ENCODE data around the gene GRM4.

GRCh38 chr6:34146021-34146782, at the start of gene GRM4:
- TF ChIP-seq EP300 (IDR thresholded peaks at IDR 0.05), result no peak
- TF ChIP-seq, protein P1, sequence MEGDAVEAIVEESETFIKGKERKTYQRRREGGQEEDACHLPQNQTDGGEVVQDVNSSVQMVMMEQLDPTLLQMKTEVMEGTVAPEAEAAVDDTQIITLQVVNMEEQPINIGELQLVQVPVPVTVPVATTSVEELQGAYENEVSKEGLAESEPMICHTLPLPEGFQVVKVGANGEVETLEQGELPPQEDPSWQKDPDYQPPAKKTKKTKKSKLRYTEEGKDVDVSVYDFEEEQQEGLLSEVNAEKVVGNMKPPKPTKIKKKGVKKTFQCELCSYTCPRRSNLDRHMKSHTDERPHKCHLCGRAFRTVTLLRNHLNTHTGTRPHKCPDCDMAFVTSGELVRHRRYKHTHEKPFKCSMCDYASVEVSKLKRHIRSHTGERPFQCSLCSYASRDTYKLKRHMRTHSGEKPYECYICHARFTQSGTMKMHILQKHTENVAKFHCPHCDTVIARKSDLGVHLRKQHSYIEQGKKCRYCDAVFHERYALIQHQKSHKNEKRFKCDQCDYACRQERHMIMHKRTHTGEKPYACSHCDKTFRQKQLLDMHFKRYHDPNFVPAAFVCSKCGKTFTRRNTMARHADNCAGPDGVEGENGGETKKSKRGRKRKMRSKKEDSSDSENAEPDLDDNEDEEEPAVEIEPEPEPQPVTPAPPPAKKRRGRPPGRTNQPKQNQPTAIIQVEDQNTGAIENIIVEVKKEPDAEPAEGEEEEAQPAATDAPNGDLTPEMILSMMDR (IDR thresholded peaks at IDR 0.05), result no peak

Data from ovary (tissue), 3 donors.